OCI-LY3 (cell line): ENCODE data around the gene KLF12.

Source experiments
- H2AFZ ChIP-seq: fragments of 200-600, 300-600 bp; shearing (Covaris generic); 2 replicates; pipeline ENCODE4 v1.6.0; 2014; ENCODE audit warnings: antibody characterized with exemption, low read depth, low read length
- H3K27ac ChIP-seq: fragments of 200-600, 300-600 bp; sonication (generic); 2 replicates; pipeline ENCODE4 v1.5.1; 2014; ENCODE audit warnings: mild to moderate bottlenecking, low read length, moderate library complexity, mixed read lengths
- H3K27me3 ChIP-seq: fragments of 200-600, 300-600 bp; sonication (generic); 2 replicates; pipeline ENCODE4 v1.6.1; 2014; ENCODE audit warnings: low read depth, low read length, mixed read lengths
- H3K36me3 ChIP-seq: fragments of 200-600, 300-600 bp; sonication (generic); replicated peaks from 2 replicates; pipeline ENCODE3; 2014; ENCODE audit warnings: low read depth, low read length, mixed read lengths
- H3K4me1 ChIP-seq: fragments of 300-600, 200-600 bp; sonication (generic); 2 replicates; pipeline ENCODE4 v1.6.1; 2014; ENCODE audit warnings: low read length, mixed read lengths
- H3K4me2 ChIP-seq: fragments of 200-600, 300-600 bp; sonication (generic); 2 replicates; pipeline ENCODE4 v1.6.1; 2014; ENCODE audit warnings: low read length, mixed read lengths
- H3K4me3 ChIP-seq: fragments of 300-600, 200-600 bp; sonication (generic); 2 replicates; pipeline ENCODE4 v1.5.1; 2014; ENCODE audit warnings: antibody characterized with exemption, mild to moderate bottlenecking, low read length, moderate library complexity
- H3K79me2 ChIP-seq: fragments of 300-600, 200-600 bp; shearing (Covaris generic); 2 replicates; pipeline ENCODE4 v1.6.1; 2014; ENCODE audit warnings: mild to moderate bottlenecking, low read length, mixed read lengths
- H3K9ac ChIP-seq: fragments of 300-600, 200-600 bp; shearing (Covaris generic); 2 replicates; pipeline ENCODE4 v1.6.0; 2014; ENCODE audit warnings: mild to moderate bottlenecking, low read length, moderate library complexity
- H3K9me3 ChIP-seq: fragments of 200-600, 300-600 bp; shearing (Covaris generic); 2 replicates; pipeline ENCODE4 v1.6.1; 2014; ENCODE audit warnings: low read length, mixed read lengths; ENCODE audit not compliant: insufficient read depth
- H4K20me1 ChIP-seq: fragments of 200-600, 300-600 bp; sonication (generic); 2 replicates; pipeline ENCODE4 v1.6.1; 2016; ENCODE audit warnings: low read length, mixed read lengths; ENCODE audit not compliant: insufficient read depth
- CTCF ChIP-seq: fragments of 200-600, 300-600 bp; sonication (generic); IDR thresholded peaks from 2 replicates; pipeline ENCODE4 v1.5.1; 2014; ENCODE audit warnings: antibody characterized with exemption, low read length, low read depth
- EZH2phosphoT487 ChIP-seq: fragments of 200-600 bp; shearing (Covaris generic); IDR thresholded peaks from 2 replicates; pipeline ENCODE4 v1.6.1; 2018; ENCODE audit warnings: antibody characterized with exemption, mixed run types, low read depth

The KLF12 gene

GRCh38 chr13:74090869-74091605 is 43.2 kb downstream of the KLF12 start:
- Histone ChIP-seq H3K79me2 (peaks cover 13% of the 10 kb centered on the region), H3K9ac (no peak overlapping the region), H3K4me2 (no peak overlapping the region), H4K20me1 (peaks cover 24% of the 10 kb centered on the region; the same call in 1 of the 2 replicates), H3K27me3 (no peaks in the 10 kb centered on the region), H3K4me1 (peaks cover 9% of the 10 kb centered on the region), H2AFZ (no peak overlapping the region), H3K36me3 (peaks cover 5% of the 10 kb centered on the region), H3K4me3 (no peak overlapping the region), H3K27ac (no peak overlapping the region), H3K9me3 (no peaks in the 10 kb centered on the region)
- no peak for TF ChIP-seq EZH2phosphoT487
- TF ChIP-seq CTCF: no peak

GRCh38 chr13:74090397-74090796 is 43.8 kb downstream of the KLF12 start:
- H3K4me3 ChIP-seq: no peak overlapping the region
- no peak overlapping the region for H2AFZ ChIP-seq
- H3K27ac ChIP-seq: no peak overlapping the region
- peaks cover 9% of the 10 kb centered on the region for H3K4me1 ChIP-seq
- H3K36me3 ChIP-seq: peaks cover 5% of the 10 kb centered on the region
- H3K79me2 ChIP-seq: peaks cover 13% of the 10 kb centered on the region
- peaks cover 24% of the 10 kb centered on the region; the same call in 1 of the 2 replicates for H4K20me1 ChIP-seq
- no peaks in the 10 kb centered on the region for H3K27me3 ChIP-seq
- H3K4me2 ChIP-seq: no peak overlapping the region
- TF ChIP-seq EZH2phosphoT487: no peak
- TF ChIP-seq CTCF: no peak
- no peak overlapping the region for H3K9ac ChIP-seq
- H3K9me3 ChIP-seq: no peaks in the 10 kb centered on the region

- no peak for TF ChIP-seq EZH2phosphoT487
- no peak for TF ChIP-seq CTCF
- no peak overlapping the region for H2AFZ ChIP-seq
- no peaks in the 10 kb centered on the region for H3K27me3 ChIP-seq
- no peak overlapping the region for H3K4me3 ChIP-seq
- H3K27ac ChIP-seq: no peak overlapping the region
- peaks cover 5% of the 10 kb centered on the region for H3K36me3 ChIP-seq
- no peaks in the 10 kb centered on the region for H3K9me3 ChIP-seq
- H3K9ac ChIP-seq: no peak overlapping the region
- peaks cover 2% of the 10 kb centered on the region for H3K4me1 ChIP-seq
- no peak overlapping the region for H3K4me2 ChIP-seq
- peaks cover 13% of the 10 kb centered on the region for H3K79me2 ChIP-seq
- peaks cover 20% of the 10 kb centered on the region; the same call in 1 of the 2 replicates for H4K20me1 ChIP-seq
Measured at GRCh38 chr13:74087357-74087756, 46.8 kb downstream of the KLF12 start.
